ENCODE measurements around the gene SLC6A9.

SLC6A9 gene

GRCh38 chr1:43960798-43961197 lies 70.5 kb downstream of the SLC6A9 start:
- Histone ChIP-seq H4K8ac (ENCODE audit: low read depth, low read length) (no peak overlapping the region), H3K27me3 (ENCODE audit: insufficient read depth, low read length, poor library complexity) (no peaks in the 10 kb centered on the region), H2BK5ac (ENCODE audit: low read length) (no peak overlapping the region), H2BK120ac (ENCODE audit: low read depth, low read length) (no peak overlapping the region), H4K5ac (ENCODE audit: low read length) (no peak overlapping the region), H3K56ac (ENCODE audit: low read length) (no peak overlapping the region), H2AK5ac (ENCODE audit: low read length) (no peak overlapping the region), H3K4me3 (ENCODE audit: low read length) (no peak overlapping the region), H2BK15ac (replicated peaks; ENCODE audit: low read depth) (no peak overlapping the region), H3K27ac (ENCODE audit: low read depth, low read length) (no peak overlapping the region), H3K9ac (ENCODE audit: low read length) (no peak overlapping the region), H3K4me1 (ENCODE audit: control insufficient read depth, low read depth, low read length) (no peaks in the 10 kb centered on the region), H3K4me2 (ENCODE audit: low read length) (no peak overlapping the region), H3K79me1 (ENCODE audit: low read length) (no peaks in the 10 kb centered on the region), H3K79me2 (ENCODE audit: control insufficient read depth, insufficient read depth, low read length) (no peaks in the 10 kb centered on the region), H3K4ac (ENCODE audit: low read depth, low read length) (no peak overlapping the region), H3K18ac (ENCODE audit: low read length) (no peak overlapping the region), H3K36me3 (ENCODE audit: control insufficient read depth, insufficient read depth, low read length) (peaks cover 1% of the 10 kb centered on the region), H3K23ac (ENCODE audit: low read length) (no peak overlapping the region)
- WGBS (ENCODE audit: extremely low coverage, insufficient coverage, low lambda C conversion rate) = no CpG with 5 or more reads among the region's 8 CpGs
- no peak for DNase-seq

GRCh38 chr1:43958351-43959255 lies 72.7 kb downstream of the SLC6A9 start:
- no peak overlapping the region for H3K4me2 ChIP-seq (ENCODE audit: low read length)
- H3K27ac ChIP-seq (ENCODE audit: low read depth, low read length) = no peak overlapping the region
- no peak overlapping the region for H3K4ac ChIP-seq (ENCODE audit: low read depth, low read length)
- no peak overlapping the region for H3K9ac ChIP-seq (ENCODE audit: low read length)
- WGBS (ENCODE audit: extremely low coverage, insufficient coverage, low lambda C conversion rate) = no CpG with 5 or more reads among the region's 9 CpGs
- H3K4me1 ChIP-seq (ENCODE audit: control insufficient read depth, low read depth, low read length) = no peaks in the 10 kb centered on the region
- H2AK5ac ChIP-seq (ENCODE audit: low read length) = no peak overlapping the region
- no peak overlapping the region for H2BK120ac ChIP-seq (ENCODE audit: low read depth, low read length)
- H3K79me1 ChIP-seq (ENCODE audit: low read length) = no peaks in the 10 kb centered on the region
- no peak overlapping the region for H3K4me3 ChIP-seq (ENCODE audit: low read length)
- no peak overlapping the region for H3K18ac ChIP-seq (ENCODE audit: low read length)
- no peak overlapping the region for H2BK15ac ChIP-seq (replicated peaks; ENCODE audit: low read depth)
- H4K5ac ChIP-seq (ENCODE audit: low read length) = no peak overlapping the region
- no peak overlapping the region for H3K56ac ChIP-seq (ENCODE audit: low read length)
- no peaks in the 10 kb centered on the region for H3K27me3 ChIP-seq (ENCODE audit: insufficient read depth, low read length, poor library complexity)
- no peak overlapping the region for H3K23ac ChIP-seq (ENCODE audit: low read length)
- no peaks in the 10 kb centered on the region for H3K79me2 ChIP-seq (ENCODE audit: control insufficient read depth, insufficient read depth, low read length)
- H4K8ac ChIP-seq (ENCODE audit: low read depth, low read length) = no peak overlapping the region
- H3K36me3 ChIP-seq (ENCODE audit: control insufficient read depth, insufficient read depth, low read length) = peaks cover 1% of the 10 kb centered on the region
- no peak overlapping the region for H2BK5ac ChIP-seq (ENCODE audit: low read length)
- no peak for DNase-seq

- H3K27ac ChIP-seq (ENCODE audit: low read depth, low read length) = no peak overlapping the region
- no peaks in the 10 kb centered on the region for H3K79me2 ChIP-seq (ENCODE audit: control insufficient read depth, insufficient read depth, low read length)
- no peak overlapping the region for H2BK5ac ChIP-seq (ENCODE audit: low read length)
- no peaks in the 10 kb centered on the region for H3K27me3 ChIP-seq (ENCODE audit: insufficient read depth, low read length, poor library complexity)
- H2BK120ac ChIP-seq (ENCODE audit: low read depth, low read length) = no peak overlapping the region
- peaks cover 1% of the 10 kb centered on the region for H3K36me3 ChIP-seq (ENCODE audit: control insufficient read depth, insufficient read depth, low read length)
- no peak overlapping the region for H3K56ac ChIP-seq (ENCODE audit: low read length)
- H3K18ac ChIP-seq (ENCODE audit: low read length) = no peak overlapping the region
- no peak overlapping the region for H3K9ac ChIP-seq (ENCODE audit: low read length)
- no peaks in the 10 kb centered on the region for H3K4me1 ChIP-seq (ENCODE audit: control insufficient read depth, low read depth, low read length)
- H3K23ac ChIP-seq (ENCODE audit: low read length) = no peak overlapping the region
- H3K79me1 ChIP-seq (ENCODE audit: low read length) = no peaks in the 10 kb centered on the region
- no peak overlapping the region for H4K5ac ChIP-seq (ENCODE audit: low read length)
- no peak overlapping the region for H4K8ac ChIP-seq (ENCODE audit: low read depth, low read length)
- no CpG with 5 or more reads among the region's 7 CpGs for WGBS (ENCODE audit: extremely low coverage, insufficient coverage, low lambda C conversion rate)
- H2BK15ac ChIP-seq (replicated peaks; ENCODE audit: low read depth) = no peak overlapping the region
- H3K4ac ChIP-seq (ENCODE audit: low read depth, low read length) = no peak overlapping the region
- no peak for DNase-seq
- H3K4me2 ChIP-seq (ENCODE audit: low read length) = no peak overlapping the region
- H2AK5ac ChIP-seq (ENCODE audit: low read length) = no peak overlapping the region
- no peak overlapping the region for H3K4me3 ChIP-seq (ENCODE audit: low read length)
Measured at GRCh38 chr1:43957407-43958040, 73.7 kb downstream of the SLC6A9 start.

- Histone ChIP-seq H2AK5ac (ENCODE audit: low read length) (no peak overlapping the region), H4K5ac (ENCODE audit: low read length) (no peak overlapping the region), H3K79me2 (ENCODE audit: control insufficient read depth, insufficient read depth, low read length) (no peaks in the 10 kb centered on the region), H3K4ac (ENCODE audit: low read depth, low read length) (no peak overlapping the region), H3K79me1 (ENCODE audit: low read length) (no peaks in the 10 kb centered on the region), H2BK120ac (ENCODE audit: low read depth, low read length) (no peak overlapping the region), H3K27me3 (ENCODE audit: insufficient read depth, low read length, poor library complexity) (no peaks in the 10 kb centered on the region), H3K27ac (ENCODE audit: low read depth, low read length) (no peak overlapping the region), H3K18ac (ENCODE audit: low read length) (no peak overlapping the region), H2BK5ac (ENCODE audit: low read length) (no peak overlapping the region), H2BK15ac (replicated peaks; ENCODE audit: low read depth) (no peak overlapping the region), H4K8ac (ENCODE audit: low read depth, low read length) (no peak overlapping the region), H3K9ac (ENCODE audit: low read length) (no peak overlapping the region), H3K23ac (ENCODE audit: low read length) (no peak overlapping the region), H3K36me3 (ENCODE audit: control insufficient read depth, insufficient read depth, low read length) (no peaks in the 10 kb centered on the region), H3K4me1 (ENCODE audit: control insufficient read depth, low read depth, low read length) (no peaks in the 10 kb centered on the region), H3K56ac (ENCODE audit: low read length) (no peak overlapping the region), H3K4me2 (ENCODE audit: low read length) (no peak overlapping the region), H3K4me3 (ENCODE audit: low read length) (no peak overlapping the region)
- DNase-seq = no peak
- WGBS (ENCODE audit: extremely low coverage, insufficient coverage, low lambda C conversion rate) = no CpG with 5 or more reads among the region's 8 CpGs
Measured at GRCh38 chr1:43956234-43956633, 75.0 kb downstream of the SLC6A9 start.

- no peaks in the 10 kb centered on the region for H3K4me1 ChIP-seq (ENCODE audit: control insufficient read depth, low read depth, low read length)
- H3K79me1 ChIP-seq (ENCODE audit: low read length) = no peaks in the 10 kb centered on the region
- H3K27ac ChIP-seq (ENCODE audit: low read depth, low read length) = no peak overlapping the region
- H2AK5ac ChIP-seq (ENCODE audit: low read length) = no peak overlapping the region
- WGBS (ENCODE audit: extremely low coverage, insufficient coverage, low lambda C conversion rate) = no CpG with 5 or more reads among the region's 5 CpGs
- no peaks in the 10 kb centered on the region for H3K79me2 ChIP-seq (ENCODE audit: control insufficient read depth, insufficient read depth, low read length)
- H2BK120ac ChIP-seq (ENCODE audit: low read depth, low read length) = no peak overlapping the region
- H4K8ac ChIP-seq (ENCODE audit: low read depth, low read length) = no peak overlapping the region
- no peak overlapping the region for H3K18ac ChIP-seq (ENCODE audit: low read length)
- DNase-seq = no peak
- H3K23ac ChIP-seq (ENCODE audit: low read length) = no peak overlapping the region
- no peaks in the 10 kb centered on the region for H3K36me3 ChIP-seq (ENCODE audit: control insufficient read depth, insufficient read depth, low read length)
- no peaks in the 10 kb centered on the region for H3K27me3 ChIP-seq (ENCODE audit: insufficient read depth, low read length, poor library complexity)
- H2BK15ac ChIP-seq (replicated peaks; ENCODE audit: low read depth) = no peak overlapping the region
- no peak overlapping the region for H3K4ac ChIP-seq (ENCODE audit: low read depth, low read length)
- H3K9ac ChIP-seq (ENCODE audit: low read length) = no peak overlapping the region
- H4K5ac ChIP-seq (ENCODE audit: low read length) = no peak overlapping the region
- H3K4me3 ChIP-seq (ENCODE audit: low read length) = no peak overlapping the region
- no peak overlapping the region for H3K4me2 ChIP-seq (ENCODE audit: low read length)
- H2BK5ac ChIP-seq (ENCODE audit: low read length) = no peak overlapping the region
- no peak overlapping the region for H3K56ac ChIP-seq (ENCODE audit: low read length)
Measured at GRCh38 chr1:43954036-43954435, 77.2 kb downstream of the SLC6A9 start.
